Endothelial cell (in vitro differentiated cells): ENCODE data around the gene CYP8B1. TPM values are rescaled to one million over a fixed set of nuclear protein-coding genes. Genes with fewer than 3 reads are reported as not detected.

Source experiments
- DNase-seq: peaks from one replicate; pipeline ENCODE4 v3.0.0; 2021; ENCODE audit warnings: low spot score
- H3K27ac Mint-ChIP-seq: one replicate; pipeline ENCODE4 v1.8.0; 2021; ENCODE audit warnings: mixed read lengths, inconsistent platforms; ENCODE audit not compliant: unreplicated experiment
- H3K27me3 Mint-ChIP-seq: one replicate; pipeline ENCODE4 v1.8.0; 2021; ENCODE audit warnings: mild to moderate bottlenecking, moderate library complexity, mixed read lengths, inconsistent platforms; ENCODE audit not compliant: unreplicated experiment
- H3K36me3 Mint-ChIP-seq: one replicate; pipeline ENCODE4 v1.8.0; 2021; ENCODE audit warnings: mild to moderate bottlenecking, low read depth, mixed read lengths, inconsistent platforms; ENCODE audit not compliant: unreplicated experiment
- H3K4me1 Mint-ChIP-seq: one replicate; pipeline ENCODE4 v1.8.0; 2021; ENCODE audit warnings: mild to moderate bottlenecking, mixed read lengths, inconsistent platforms; ENCODE audit not compliant: unreplicated experiment
- H3K4me3 Mint-ChIP-seq: one replicate; pipeline ENCODE4 v1.8.0; 2021; ENCODE audit warnings: mild to moderate bottlenecking, mixed read lengths, inconsistent platforms; ENCODE audit not compliant: unreplicated experiment
- H3K9me3 Mint-ChIP-seq: one replicate; pipeline ENCODE4 v1.8.0; 2021; ENCODE audit warnings: mixed read lengths, inconsistent platforms; ENCODE audit not compliant: unreplicated experiment
- CTCF ChIP-seq: fragments of 200-600 bp; sonication (generic); IDR thresholded peaks from one replicate; pipeline ENCODE4 v1.5.0; 2021; ENCODE audit warnings: antibody characterized with exemption; ENCODE audit not compliant: unreplicated experiment
- total RNA-seq: library from RNA; stranded (reverse); fragmentation: NEBNext Ultra II Directional; extraction: Animal tissue kit (Norgen Biotek cat#: 25700); gene quantifications from one replicate; pipeline ENCODE4 v1.2.1, GENCODE V29; 2021; ENCODE audit not compliant: unreplicated experiment

The CYP8B1 gene
- total RNA-seq, 1 donor from 2014 or later: not detected

GRCh38 chr3:42827023-42827422 is 48.7 kb downstream of the CYP8B1 start:
- Mint-ChIP-seq H3K9me3 (no peaks in the 10 kb centered on the region), H3K36me3 (no peaks in the 10 kb centered on the region), H3K4me1 (no peaks in the 10 kb centered on the region), H3K4me3 (no peak overlapping the region), H3K27ac (no peak overlapping the region), H3K27me3 (peaks cover 2% of the 10 kb centered on the region)
- DNase-seq: no peak
- no peak for TF ChIP-seq CTCF

GRCh38 chr3:42826141-42826540 is 49.5 kb downstream of the CYP8B1 start:
- H3K4me3 Mint-ChIP-seq: no peak overlapping the region
- H3K9me3 Mint-ChIP-seq: no peaks in the 10 kb centered on the region
- DNase-seq: no peak
- peaks cover 2% of the 10 kb centered on the region for H3K27me3 Mint-ChIP-seq
- no peaks in the 10 kb centered on the region for H3K36me3 Mint-ChIP-seq
- H3K4me1 Mint-ChIP-seq: no peaks in the 10 kb centered on the region
- TF ChIP-seq CTCF: no peak
- no peak overlapping the region for H3K27ac Mint-ChIP-seq

- H3K9me3 Mint-ChIP-seq: no peaks in the 10 kb centered on the region
- H3K27me3 Mint-ChIP-seq: no peaks in the 10 kb centered on the region
- no peak overlapping the region for H3K4me3 Mint-ChIP-seq
- H3K36me3 Mint-ChIP-seq: no peaks in the 10 kb centered on the region
- H3K27ac Mint-ChIP-seq: no peak overlapping the region
- peaks cover 6% of the 10 kb centered on the region for H3K4me1 Mint-ChIP-seq
- no peak for DNase-seq
- TF ChIP-seq CTCF: no peak
Measured at GRCh38 chr3:42823351-42823750, 52.3 kb downstream of the CYP8B1 start.

- TF ChIP-seq CTCF: no peak
- DNase-seq: no peak
- H3K4me3 Mint-ChIP-seq: no peak overlapping the region
- peaks cover 6% of the 10 kb centered on the region for H3K4me1 Mint-ChIP-seq
- H3K27me3 Mint-ChIP-seq: no peaks in the 10 kb centered on the region
- no peak overlapping the region for H3K27ac Mint-ChIP-seq
- no peaks in the 10 kb centered on the region for H3K9me3 Mint-ChIP-seq
- H3K36me3 Mint-ChIP-seq: no peaks in the 10 kb centered on the region
Measured at GRCh38 chr3:42822828-42823227, 52.9 kb downstream of the CYP8B1 start.

Other genes starting within 250 kb of the CYP8B1 start
- 20.5 TPM for gene ZBTB47, start 222.2 kb downstream of the CYP8B1 start, total RNA-seq
- not detected for gene KLHL40, start 190.3 kb downstream of the CYP8B1 start, total RNA-seq
- gene HHATL, start 173.1 kb downstream of the CYP8B1 start, total RNA-seq: not detected
- gene CCDC13, start 102.6 kb downstream of the CYP8B1 start, total RNA-seq: 0.41 TPM
- 60.7 TPM for gene HIGD1A, start 71.4 kb downstream of the CYP8B1 start, total RNA-seq
- gene ACKR2, start 66.4 kb downstream of the CYP8B1 start, total RNA-seq: 3.8 TPM
- 1.4 TPM for gene ZNF662, start 30.3 kb upstream of the CYP8B1 start, total RNA-seq
- gene GASK1A, start 103.4 kb upstream of the CYP8B1 start, total RNA-seq: 0.72 TPM
- 12.1 TPM for gene POMGNT2, start 230.2 kb upstream of the CYP8B1 start, total RNA-seq